ENCODE data around the gene VSTM2B. TPM values are rescaled to one million over a fixed set of nuclear protein-coding genes. Genes with fewer than 3 reads are reported as not detected.

Gene VSTM2B
- total and polyA plus RNA-seq, 2 of the 13 experiments (the other 11 are each of a cell fraction or from before 2014, with no cell fraction given): not detected

DNA sequence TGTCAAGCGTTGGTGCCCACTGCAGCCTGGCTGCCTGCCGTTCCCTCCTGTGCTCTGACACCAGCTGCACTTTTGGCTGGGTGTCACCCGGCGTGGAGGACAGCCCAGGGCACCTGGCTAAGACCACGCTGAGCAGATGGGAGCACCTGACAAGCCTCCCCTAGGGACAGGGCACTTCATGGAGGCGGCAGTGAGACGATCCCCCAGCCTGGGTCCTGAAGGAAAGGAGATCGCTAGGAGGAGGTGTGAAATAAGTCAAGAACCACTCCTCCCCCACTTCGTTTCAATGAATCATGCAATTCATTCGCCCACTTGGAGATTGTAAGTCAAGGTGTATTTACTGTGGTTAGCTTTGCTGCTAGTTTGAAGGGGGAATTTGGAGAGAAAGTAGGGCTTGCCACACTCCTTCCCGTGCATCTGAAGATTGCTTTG lies 38.8 kb downstream of the VSTM2B start:
- Histone ChIP-seq H3K9me3 (ENCODE audit: low read length) (peaks cover 7% of the 10 kb centered on the region; the same call in 1 of the 2 replicates), H3K4me3 (replicated peaks in 1 of 3; ENCODE audit: insufficient read depth in 1 of 3, low read depth in 2 of 3, low read length in 3 of 3) (no peak overlapping the region), H3K4me1 (ENCODE audit: insufficient read depth, low read length) (no peaks in the 10 kb centered on the region), H3K9ac (ENCODE audit: insufficient read depth, low read depth, low read length) (no peak overlapping the region), H3K27me3 (ENCODE audit: control insufficient read depth in 1 of 2, insufficient read depth in 2 of 2, low read length in 2 of 2) (peaks cover 4 to 11% of the 10 kb centered on the region in 2 experiments; a peak in 3 of 5 replicates), H4K20me1 (ENCODE audit: insufficient read depth, low read length) (no peaks in the 10 kb centered on the region), H3K79me2 (ENCODE audit: insufficient read depth, low read length) (no peaks in the 10 kb centered on the region), H3K4me2 (ENCODE audit: low read depth, low read length) (no peak overlapping the region), H2AFZ (ENCODE audit: low read length) (no peak overlapping the region), H3K27ac (ENCODE audit: extremely low read length, insufficient read depth, low read length) (no peak overlapping the region), H3K36me3 (replicated peaks in 1 of 2; ENCODE audit: control insufficient read depth in 1 of 2, insufficient read depth in 2 of 2, low read length in 2 of 2) (no peaks in the 10 kb centered on the region)
- BruUV-seq (replicated peaks): no TSS peak
- intact Hi-C loops (cut with micrococcal nuclease; ENCODE audit: unreplicated experiment) (no loop called here), in situ Hi-C loops (cut with HindIII; ENCODE audit: extremely low pct_ligation_motif_present, low pct_unique_long_range_greater_than_20kb) (no loop called here)
- TF ChIP-seq CREM (IDR thresholded peaks at IDR 0.05): no peak
- TF ChIP-seq CREM (CRISPR knock-in tag; IDR thresholded peaks at IDR 0.05): no peak
- no peak for TF ChIP-seq TCF7L2 (IDR thresholded peaks at IDR 0.05; ENCODE audit: low read depth, low read length)
- TF ChIP-seq, protein P1, sequence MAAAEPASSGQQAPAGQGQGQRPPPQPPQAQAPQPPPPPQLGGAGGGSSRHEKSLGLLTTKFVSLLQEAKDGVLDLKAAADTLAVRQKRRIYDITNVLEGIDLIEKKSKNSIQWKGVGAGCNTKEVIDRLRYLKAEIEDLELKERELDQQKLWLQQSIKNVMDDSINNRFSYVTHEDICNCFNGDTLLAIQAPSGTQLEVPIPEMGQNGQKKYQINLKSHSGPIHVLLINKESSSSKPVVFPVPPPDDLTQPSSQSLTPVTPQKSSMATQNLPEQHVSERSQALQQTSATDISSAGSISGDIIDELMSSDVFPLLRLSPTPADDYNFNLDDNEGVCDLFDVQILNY (CRISPR knock-in tag; conservative IDR thresholded peaks at IDR 0.05): no peak
- TF ChIP-seq ZBTB8A (CRISPR knock-in tag; IDR thresholded peaks at IDR 0.05; ENCODE audit: borderline replicate concordance, low read depth): no peak
- no peak for TF ChIP-seq NR2C2 (CRISPR knock-in tag; IDR thresholded peaks at IDR 0.05; ENCODE audit: borderline replicate concordance)
- TF ChIP-seq SIX4 (CRISPR knock-in tag; IDR thresholded peaks at IDR 0.05): no peak
- TF ChIP-seq ZNF777 (CRISPR knock-in tag; IDR thresholded peaks at IDR 0.05): no peak
- no peak for TF ChIP-seq STAG1 (CRISPR knock-in tag; IDR thresholded peaks at IDR 0.05)
- TF ChIP-seq ZNF101 (CRISPR knock-in tag; IDR thresholded peaks at IDR 0.05; ENCODE audit: borderline replicate concordance, low read depth): no peak
- TF ChIP-seq MAF1 (CRISPR knock-in tag; IDR thresholded peaks at IDR 0.05; ENCODE audit: borderline replicate concordance): no peak
- CTCF ChIA-PET (ENCODE audit: low intra/inter-chr PET ratio, low total read pairs): no interaction called here
- no peak for DNase-seq (ENCODE audit: low spot score)
- ATAC-seq: no peak
- no peak for FAIRE-seq
- WGBS (ENCODE audit: low lambda C conversion rate): 27% methylated on average over 11 of the region's 11 CpGs
- POLR2A ChIA-PET: no interaction called here
